ENCODE results near the gene PDE1C. TPM values are rescaled to one million over a fixed set of nuclear protein-coding genes. Genes with fewer than 3 reads are reported as not detected.

Gene PDE1C
- total and polyA plus RNA-seq, 2 experiments from 2014 or later: 0.38 to 2.3 TPM

- no peak for TF ChIP-seq CTCF (IDR thresholded peaks at IDR 0.05; ENCODE audit: low read depth, low read length)
- no peaks in the 10 kb centered on the region for H3K36me3 ChIP-seq
- DNase-seq (ENCODE audit: low read depth in 1 of 2, low spot score in 1 of 2): no peak
- no peak overlapping the region for H3K27ac ChIP-seq
- H3K4me3 ChIP-seq: no peak overlapping the region
- no peaks in the 10 kb centered on the region for H3K27me3 ChIP-seq
- no peaks in the 10 kb centered on the region for H3K9me3 ChIP-seq (ENCODE audit: low read depth)
- no peaks in the 10 kb centered on the region for H3K4me1 ChIP-seq (ENCODE audit: low read depth)
These were observed 144.3 kb downstream of the PDE1C start for GRCh38 chr7:31925753-31926454.

- DNase-seq (ENCODE audit: low read depth in 1 of 2, low spot score in 1 of 2): no peak
- Histone ChIP-seq H3K27ac (no peak overlapping the region), H3K9me3 (ENCODE audit: low read depth) (no peaks in the 10 kb centered on the region)
These were observed 146.0 kb downstream of the PDE1C start for GRCh38 chr7:31924251-31924650.

GRCh38 chr7:31922848-31923247 is 147.4 kb downstream of the PDE1C start:
- DNase-seq (ENCODE audit: low read depth in 1 of 2, low spot score in 1 of 2): no peak
- Histone ChIP-seq H3K27me3 (no peaks in the 10 kb centered on the region), H3K4me3 (no peak overlapping the region), H3K9me3 (ENCODE audit: low read depth) (no peaks in the 10 kb centered on the region), H3K4me1 (ENCODE audit: low read depth) (no peaks in the 10 kb centered on the region), H3K36me3 (no peaks in the 10 kb centered on the region), H3K27ac (no peak overlapping the region)
- TF ChIP-seq CTCF (IDR thresholded peaks at IDR 0.05; ENCODE audit: low read depth, low read length): no peak

More at GRCh38 chr7:31924251-31924650, 146.0 kb downstream of the PDE1C start:
- Histone ChIP-seq H3K27me3 (no peaks in the 10 kb centered on the region), H3K4me3 (no peak overlapping the region), H3K4me1 (ENCODE audit: low read depth) (no peaks in the 10 kb centered on the region), H3K36me3 (no peaks in the 10 kb centered on the region)
- no peak for TF ChIP-seq CTCF (IDR thresholded peaks at IDR 0.05; ENCODE audit: low read depth, low read length)

DNA sequence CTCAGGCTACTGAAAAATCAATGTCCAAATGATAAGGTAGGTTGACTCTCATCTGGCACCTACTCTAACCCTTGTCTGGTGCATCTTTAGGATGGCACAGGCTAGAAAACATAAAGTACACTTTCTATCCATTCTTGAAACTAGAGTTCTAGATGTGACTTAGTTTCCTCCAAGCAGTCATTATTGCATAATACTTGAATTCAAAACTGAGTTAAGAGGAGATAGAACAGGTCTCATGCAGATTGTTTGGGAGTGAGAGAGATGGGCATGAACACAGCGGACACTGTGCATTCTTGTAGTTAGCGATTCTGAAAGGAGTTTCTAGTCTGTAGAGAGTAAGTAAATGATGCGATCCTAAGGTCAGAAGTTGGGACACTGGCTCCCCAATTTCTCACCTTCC is 149.2 kb downstream of the PDE1C start:
- Histone ChIP-seq H3K9me3 (ENCODE audit: low read depth) (no peaks in the 10 kb centered on the region), H3K4me1 (ENCODE audit: low read depth) (no peaks in the 10 kb centered on the region), H3K4me3 (no peak overlapping the region), H3K27me3 (no peaks in the 10 kb centered on the region), H3K36me3 (no peaks in the 10 kb centered on the region), H3K27ac (no peak overlapping the region)
- no peak for DNase-seq (ENCODE audit: low read depth in 1 of 2, low spot score in 1 of 2)
- no peak for TF ChIP-seq CTCF (IDR thresholded peaks at IDR 0.05; ENCODE audit: low read depth, low read length)

- H3K4me3 ChIP-seq: no peak overlapping the region
- H3K27me3 ChIP-seq: no peaks in the 10 kb centered on the region
- no peaks in the 10 kb centered on the region for H3K4me1 ChIP-seq (ENCODE audit: low read depth)
These were observed 150.4 kb downstream of the PDE1C start for GRCh38 chr7:31919678-31920369.

More at GRCh38 chr7:31919678-31920369, 150.4 kb downstream of the PDE1C start:
- no peaks in the 10 kb centered on the region for H3K9me3 ChIP-seq (ENCODE audit: low read depth)
- no peaks in the 10 kb centered on the region for H3K36me3 ChIP-seq
- no peak for DNase-seq (ENCODE audit: low read depth in 1 of 2, low spot score in 1 of 2)
- no peak overlapping the region for H3K27ac ChIP-seq
- no peak for TF ChIP-seq CTCF (IDR thresholded peaks at IDR 0.05; ENCODE audit: low read depth, low read length)

All from cardiac muscle cell (in vitro differentiated cells and primary cell).